ENCODE data around the gene CRYM. TPM values are rescaled to one million over a fixed set of nuclear protein-coding genes. Genes with fewer than 3 reads are reported as not detected.

The CRYM gene
- polyA plus RNA-seq, 2 donors, result 5.3 to 9.8 TPM

DNA sequence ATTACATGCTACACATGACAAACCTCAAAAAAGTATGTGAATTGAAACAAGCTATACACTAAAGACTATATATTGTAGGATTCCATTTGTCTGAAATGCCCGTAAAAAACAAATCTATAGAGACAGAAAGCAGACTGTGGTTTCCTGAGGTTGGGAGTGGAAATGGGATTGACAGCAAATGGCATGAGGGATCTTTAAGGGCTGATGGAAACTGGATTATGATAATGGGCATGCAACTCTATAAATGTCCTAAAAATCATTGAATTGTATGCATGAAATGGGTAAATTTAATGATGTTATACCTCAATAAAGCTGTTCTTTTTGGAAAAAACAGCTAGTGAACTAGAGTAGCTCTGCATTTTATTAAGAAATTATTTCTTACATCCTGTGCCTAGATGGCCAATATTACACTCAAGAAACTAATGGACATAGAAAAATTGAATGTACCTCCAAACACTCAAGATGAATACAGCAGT lies 45.0 kb downstream of the CRYM start:
- whole genome bisulfite sequencing, 2 donors, result 79 to 100% methylated on average over 1 of the region's 1 CpG

DNA sequence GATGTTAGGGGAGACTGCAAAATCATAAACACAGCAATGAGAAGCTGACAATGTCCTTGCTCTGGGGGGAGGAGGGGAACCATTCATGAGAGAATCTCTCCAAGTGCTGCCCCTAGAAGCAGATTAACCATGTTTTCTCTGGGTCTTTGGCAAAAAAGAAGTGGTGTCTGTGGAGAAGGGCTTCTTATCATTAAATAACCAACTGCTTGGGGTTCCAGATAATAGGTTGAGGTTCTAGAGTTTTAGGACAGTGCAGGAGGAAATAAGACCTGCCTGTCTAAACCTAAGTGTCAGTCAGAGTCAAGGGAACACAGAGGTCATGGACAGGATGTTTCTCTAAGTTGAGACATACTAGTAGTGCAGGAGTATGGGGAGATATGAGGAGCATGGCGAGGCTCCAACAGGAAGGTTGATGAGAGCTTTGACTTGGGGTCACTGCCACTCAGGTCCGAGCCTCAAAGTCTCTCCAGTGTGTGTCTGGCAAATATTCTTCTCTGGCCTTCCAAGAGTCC lies 49.7 kb downstream of the CRYM start:
- 73 to 76% methylated on average over 2 of the region's 2 CpGs for WGBS, 2 donors
- Histone ChIP-seq H3K4me1 (ENCODE audit: control insufficient read depth in 2 of 2, insufficient read depth in 2 of 2, low read length in 1 of 2) (no peaks in the 10 kb centered on the region), H3K4me3 (ENCODE audit: low read depth in 1 of 2, low read length in 2 of 2) (no peak overlapping the region), H3K27ac (ENCODE audit: low read depth in 2 of 2, low read length in 1 of 2) (no peak overlapping the region), H3K36me3 (ENCODE audit: control insufficient read depth in 2 of 2, insufficient read depth in 2 of 2, low read length in 1 of 2) (no peaks in the 10 kb centered on the region), H3K27me3 (ENCODE audit: control insufficient read depth in 1 of 2, insufficient read depth in 2 of 2, low read length in 2 of 2) (peaks cover 3 to 5% of the 10 kb centered on the region in 2 donors), H3K9me3 (ENCODE audit: control insufficient read depth in 2 of 2, insufficient read depth in 1 of 2, low read depth in 1 of 2, low read length in 1 of 2) (no peaks in the 10 kb centered on the region)

More for the DNA sequence above, 45.0 kb downstream of the CRYM start:
- H3K4me3 ChIP-seq (ENCODE audit: low read depth in 1 of 2, low read length in 2 of 2), result no peak overlapping the region
- H3K9me3 ChIP-seq (ENCODE audit: control insufficient read depth in 2 of 2, insufficient read depth in 1 of 2, low read depth in 1 of 2, low read length in 1 of 2), result no peaks in the 10 kb centered on the region
- H3K27ac ChIP-seq (ENCODE audit: low read depth in 2 of 2, low read length in 1 of 2), result no peak overlapping the region
- no peaks in the 10 kb centered on the region for H3K4me1 ChIP-seq (ENCODE audit: control insufficient read depth in 2 of 2, insufficient read depth in 2 of 2, low read length in 1 of 2)
- no peaks in the 10 kb centered on the region for H3K36me3 ChIP-seq (ENCODE audit: control insufficient read depth in 2 of 2, insufficient read depth in 2 of 2, low read length in 1 of 2)
- peaks cover 2 to 3% of the 10 kb centered on the region in 2 donors for H3K27me3 ChIP-seq (ENCODE audit: control insufficient read depth in 1 of 2, insufficient read depth in 2 of 2, low read length in 2 of 2)

DNA sequence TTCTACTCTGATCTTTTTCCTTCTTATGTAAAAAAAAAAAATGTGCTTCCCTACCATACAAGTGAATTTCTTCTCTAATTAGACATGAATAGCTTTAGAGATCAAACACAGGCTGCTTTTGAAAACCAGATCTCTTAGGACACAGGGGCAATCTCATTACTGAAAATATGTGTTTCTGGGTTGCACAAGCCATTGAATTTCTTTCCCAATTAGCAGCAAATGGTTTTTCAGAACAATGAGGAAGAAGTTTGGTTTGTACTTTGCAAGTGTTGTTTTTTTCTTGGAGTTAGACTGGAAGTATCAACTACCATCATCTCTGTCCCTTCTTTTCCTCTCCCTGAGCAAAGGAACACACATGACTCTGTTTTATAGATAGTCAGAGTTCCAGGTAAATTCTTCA lies 50.2 kb downstream of the CRYM start:
- Histone ChIP-seq H3K27me3 (ENCODE audit: control insufficient read depth in 1 of 2, insufficient read depth in 2 of 2, low read length in 2 of 2) (peaks cover 3 to 5% of the 10 kb centered on the region in 2 donors), H3K27ac (ENCODE audit: low read depth in 2 of 2, low read length in 1 of 2) (no peak overlapping the region), H3K9me3 (ENCODE audit: control insufficient read depth in 2 of 2, insufficient read depth in 1 of 2, low read depth in 1 of 2, low read length in 1 of 2) (no peaks in the 10 kb centered on the region), H3K36me3 (ENCODE audit: control insufficient read depth in 2 of 2, insufficient read depth in 2 of 2, low read length in 1 of 2) (no peaks in the 10 kb centered on the region), H3K4me1 (ENCODE audit: control insufficient read depth in 2 of 2, insufficient read depth in 2 of 2, low read length in 1 of 2) (no peaks in the 10 kb centered on the region), H3K4me3 (ENCODE audit: low read depth in 1 of 2, low read length in 2 of 2) (no peak overlapping the region)

DNA sequence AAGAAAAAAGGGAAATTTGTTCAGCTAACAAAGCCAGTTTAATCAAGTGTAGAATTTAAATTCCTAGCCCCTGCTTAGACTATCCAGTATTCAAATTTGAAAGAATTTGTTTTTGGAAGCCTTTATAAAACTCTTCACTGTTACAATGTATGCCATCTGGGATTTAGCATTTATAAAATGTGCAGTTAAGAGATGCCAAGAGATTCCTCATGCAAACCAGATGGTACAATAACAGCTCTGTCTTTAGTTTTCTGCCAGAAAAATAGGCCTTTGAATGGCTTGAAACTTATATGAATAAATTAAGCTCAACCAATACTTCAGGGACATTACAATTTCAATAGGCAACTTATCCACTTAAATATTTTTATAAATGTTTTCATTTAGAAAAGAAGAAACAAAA lies 51.3 kb downstream of the CRYM start:
- H3K4me3 ChIP-seq (ENCODE audit: low read depth in 1 of 2, low read length in 2 of 2), result no peak overlapping the region
- H3K36me3 ChIP-seq (ENCODE audit: control insufficient read depth in 2 of 2, insufficient read depth in 2 of 2, low read length in 1 of 2), result no peaks in the 10 kb centered on the region
- H3K4me1 ChIP-seq (ENCODE audit: control insufficient read depth in 2 of 2, insufficient read depth in 2 of 2, low read length in 1 of 2), result no peaks in the 10 kb centered on the region
- H3K9me3 ChIP-seq (ENCODE audit: control insufficient read depth in 2 of 2, insufficient read depth in 1 of 2, low read depth in 1 of 2, low read length in 1 of 2), result no peaks in the 10 kb centered on the region
- H3K27me3 ChIP-seq (ENCODE audit: control insufficient read depth in 1 of 2, insufficient read depth in 2 of 2, low read length in 2 of 2), result peaks cover 0 to 3% of the 10 kb centered on the region in 2 donors
- H3K27ac ChIP-seq (ENCODE audit: low read depth in 2 of 2, low read length in 1 of 2), result no peak overlapping the region

DNA sequence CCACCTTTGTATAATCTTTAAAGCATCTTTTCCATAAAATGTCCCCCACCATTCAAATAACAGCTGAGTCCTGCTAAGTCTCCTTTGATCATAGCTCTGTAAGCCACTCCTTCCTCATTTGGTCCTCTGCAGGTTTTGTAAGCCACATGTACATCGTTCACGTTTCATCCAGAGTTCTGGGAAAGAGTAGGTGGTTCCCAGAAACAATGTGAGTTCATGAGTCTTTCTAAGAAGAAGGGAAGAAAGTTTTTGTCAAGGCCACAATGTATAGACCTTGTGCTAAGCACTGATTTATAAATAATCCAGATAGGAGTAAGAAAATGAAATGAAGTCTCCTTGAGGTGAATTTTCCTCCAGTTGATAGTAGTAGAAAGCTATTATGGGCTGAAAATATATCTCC lies 53.3 kb downstream of the CRYM start:
- Histone ChIP-seq H3K36me3 (ENCODE audit: control insufficient read depth in 2 of 2, insufficient read depth in 2 of 2, low read length in 1 of 2) (no peaks in the 10 kb centered on the region), H3K27ac (ENCODE audit: low read depth in 2 of 2, low read length in 1 of 2) (no peak overlapping the region), H3K9me3 (ENCODE audit: control insufficient read depth in 2 of 2, insufficient read depth in 1 of 2, low read depth in 1 of 2, low read length in 1 of 2) (no peaks in the 10 kb centered on the region), H3K27me3 (ENCODE audit: control insufficient read depth in 1 of 2, insufficient read depth in 2 of 2, low read length in 2 of 2) (peaks cover 0 to 3% of the 10 kb centered on the region in 2 donors), H3K4me3 (ENCODE audit: low read depth in 1 of 2, low read length in 2 of 2) (no peak overlapping the region), H3K4me1 (ENCODE audit: control insufficient read depth in 2 of 2, insufficient read depth in 2 of 2, low read length in 1 of 2) (no peaks in the 10 kb centered on the region)
- WGBS, 2 donors, result 65% methylated on average over 2 of the region's 2 CpGs

DNA sequence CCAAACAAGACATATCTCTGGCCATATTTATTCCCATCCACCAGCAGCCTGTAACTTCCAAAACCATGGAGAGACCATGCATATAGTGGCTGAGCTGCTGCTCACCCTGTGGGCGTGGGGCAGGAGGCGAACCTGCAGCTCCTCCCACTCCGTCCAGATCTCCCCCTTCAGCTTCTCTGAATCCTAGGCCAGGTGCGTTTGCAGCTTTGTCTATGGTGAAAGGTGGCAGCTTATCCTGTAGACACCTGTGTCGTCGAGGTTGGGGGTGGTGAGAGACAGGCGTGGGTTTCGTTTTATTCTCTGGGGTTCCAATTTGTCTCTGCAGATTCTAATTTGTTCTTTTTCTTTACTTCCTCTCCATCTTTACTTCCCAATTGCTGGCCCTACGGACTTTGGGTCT lies 54.3 kb downstream of the CRYM start:
- 68 to 82% methylated on average over 9 of the region's 9 CpGs for WGBS, 2 donors
- Histone ChIP-seq H3K36me3 (ENCODE audit: control insufficient read depth in 2 of 2, insufficient read depth in 2 of 2, low read length in 1 of 2) (no peaks in the 10 kb centered on the region), H3K27ac (ENCODE audit: low read depth in 2 of 2, low read length in 1 of 2) (no peak overlapping the region), H3K27me3 (ENCODE audit: control insufficient read depth in 1 of 2, insufficient read depth in 2 of 2, low read length in 2 of 2) (peaks cover 0 to 3% of the 10 kb centered on the region in 2 donors), H3K4me1 (ENCODE audit: control insufficient read depth in 2 of 2, insufficient read depth in 2 of 2, low read length in 1 of 2) (no peaks in the 10 kb centered on the region), H3K4me3 (ENCODE audit: low read depth in 1 of 2, low read length in 2 of 2) (no peak overlapping the region), H3K9me3 (ENCODE audit: control insufficient read depth in 2 of 2, insufficient read depth in 1 of 2, low read depth in 1 of 2, low read length in 1 of 2) (no peaks in the 10 kb centered on the region)

DNA sequence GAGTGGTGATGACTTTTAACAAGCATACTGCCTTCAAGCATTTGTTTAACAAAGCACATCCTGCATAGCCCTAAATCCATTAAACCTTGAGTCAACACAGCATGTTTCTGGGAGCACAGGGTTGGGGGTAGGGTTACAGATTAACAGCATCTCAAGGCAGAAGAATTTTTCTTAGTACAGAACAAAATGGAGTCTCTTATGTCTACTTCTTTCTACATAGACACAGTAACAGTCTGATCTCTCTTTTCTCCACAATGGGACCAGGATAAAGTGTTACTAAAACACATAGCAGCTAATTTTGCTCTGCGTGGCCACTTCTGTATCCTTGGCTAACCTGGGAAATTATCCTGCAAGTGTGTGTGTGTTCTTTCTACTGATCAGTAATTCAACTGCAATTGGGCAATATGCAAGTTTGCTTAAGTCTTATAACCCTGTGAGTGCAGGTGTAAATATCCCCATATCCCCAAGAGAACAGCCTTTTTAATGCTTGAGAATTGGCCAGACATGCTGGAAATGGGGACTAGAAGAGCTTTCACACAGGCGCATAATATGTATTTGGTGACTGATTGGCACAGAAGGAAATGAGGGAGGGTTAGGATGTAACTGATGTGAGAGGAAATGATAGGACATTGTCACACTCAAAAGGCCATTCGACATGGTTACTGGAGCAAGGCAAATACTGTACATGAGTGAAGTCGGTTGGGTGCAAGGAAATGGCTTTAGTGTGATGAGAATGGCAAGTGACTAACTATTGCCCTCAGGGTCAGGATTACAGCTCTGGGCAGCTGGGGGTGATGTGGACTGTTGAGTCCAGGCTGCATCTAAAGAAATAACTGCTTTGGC lies 55.4 kb downstream of the CRYM start:
- H3K36me3 ChIP-seq (ENCODE audit: control insufficient read depth in 2 of 2, insufficient read depth in 2 of 2, low read length in 1 of 2), result no peaks in the 10 kb centered on the region
- peaks cover 0 to 3% of the 10 kb centered on the region in 2 donors for H3K27me3 ChIP-seq (ENCODE audit: control insufficient read depth in 1 of 2, insufficient read depth in 2 of 2, low read length in 2 of 2)
- WGBS, 2 donors, result 66 to 72% methylated on average over 4 of the region's 4 CpGs
- H3K27ac ChIP-seq (ENCODE audit: low read depth in 2 of 2, low read length in 1 of 2), result no peak overlapping the region
- H3K4me1 ChIP-seq (ENCODE audit: control insufficient read depth in 2 of 2, insufficient read depth in 2 of 2, low read length in 1 of 2), result no peaks in the 10 kb centered on the region
- H3K4me3 ChIP-seq (ENCODE audit: low read depth in 1 of 2, low read length in 2 of 2), result no peak overlapping the region
- no peaks in the 10 kb centered on the region for H3K9me3 ChIP-seq (ENCODE audit: control insufficient read depth in 2 of 2, insufficient read depth in 1 of 2, low read depth in 1 of 2, low read length in 1 of 2)

DNA sequence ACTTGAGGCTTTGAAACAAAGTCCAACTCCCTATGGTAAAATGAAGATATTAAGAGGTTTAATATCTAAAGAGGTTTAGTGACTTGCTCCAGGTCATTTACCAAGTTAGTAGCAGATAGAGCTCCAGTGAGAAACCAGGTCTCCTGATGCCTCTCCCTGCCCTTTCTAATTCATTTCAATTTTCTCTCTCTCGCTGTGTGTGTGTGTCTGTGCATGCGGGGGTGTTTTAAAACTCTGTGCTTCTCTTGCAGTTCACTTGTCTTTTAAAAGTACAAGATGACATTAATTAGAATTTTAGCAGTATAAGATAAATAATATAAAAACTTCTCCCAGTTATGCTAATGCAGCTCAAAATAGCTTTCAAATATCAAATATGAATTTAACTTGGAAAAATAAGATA lies 58.5 kb downstream of the CRYM start:
- Histone ChIP-seq H3K36me3 (ENCODE audit: control insufficient read depth in 2 of 2, insufficient read depth in 2 of 2, low read length in 1 of 2) (no peaks in the 10 kb centered on the region), H3K9me3 (ENCODE audit: control insufficient read depth in 2 of 2, insufficient read depth in 1 of 2, low read depth in 1 of 2, low read length in 1 of 2) (no peaks in the 10 kb centered on the region), H3K4me3 (ENCODE audit: low read depth in 1 of 2, low read length in 2 of 2) (no peak overlapping the region), H3K27me3 (ENCODE audit: control insufficient read depth in 1 of 2, insufficient read depth in 2 of 2, low read length in 2 of 2) (peaks cover 0 to 3% of the 10 kb centered on the region in 2 donors), H3K4me1 (ENCODE audit: control insufficient read depth in 2 of 2, insufficient read depth in 2 of 2, low read length in 1 of 2) (no peaks in the 10 kb centered on the region), H3K27ac (ENCODE audit: low read depth in 2 of 2, low read length in 1 of 2) (no peak overlapping the region)
- WGBS, 2 donors, result 93 to 96% methylated on average over 2 of the region's 2 CpGs

DNA sequence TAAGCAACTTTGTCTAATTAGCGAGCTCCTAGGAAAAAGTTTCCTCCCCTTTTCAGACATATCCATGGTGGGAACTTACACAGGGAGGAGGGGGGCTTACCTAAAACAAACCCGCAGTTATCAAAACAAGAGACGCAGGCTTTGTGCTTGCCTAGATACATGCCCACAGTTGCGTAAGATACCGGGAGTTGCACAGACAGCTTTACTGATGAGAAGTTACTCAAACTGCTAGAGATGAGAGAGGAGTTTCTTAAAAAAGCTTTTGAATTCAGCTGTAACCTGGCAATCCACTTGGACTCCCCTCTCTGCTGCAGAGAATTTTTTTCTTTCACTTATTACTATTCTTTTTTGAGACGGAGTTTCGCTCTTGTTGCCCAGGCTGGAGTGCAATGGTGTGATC lies 59.9 kb downstream of the CRYM start:
- H3K4me3 ChIP-seq (ENCODE audit: low read depth in 1 of 2, low read length in 2 of 2), result no peak overlapping the region
- H3K27me3 ChIP-seq (ENCODE audit: control insufficient read depth in 1 of 2, insufficient read depth in 2 of 2, low read length in 2 of 2), result no peaks in the 10 kb centered on the region
- H3K4me1 ChIP-seq (ENCODE audit: control insufficient read depth in 2 of 2, insufficient read depth in 2 of 2, low read length in 1 of 2), result no peaks in the 10 kb centered on the region
- H3K36me3 ChIP-seq (ENCODE audit: control insufficient read depth in 2 of 2, insufficient read depth in 2 of 2, low read length in 1 of 2), result no peaks in the 10 kb centered on the region
- H3K9me3 ChIP-seq (ENCODE audit: control insufficient read depth in 2 of 2, insufficient read depth in 1 of 2, low read depth in 1 of 2, low read length in 1 of 2), result no peaks in the 10 kb centered on the region
- H3K27ac ChIP-seq (ENCODE audit: low read depth in 2 of 2, low read length in 1 of 2), result no peak overlapping the region
- 48 to 50% methylated on average over 7 of the region's 7 CpGs for WGBS, 2 donors

DNA sequence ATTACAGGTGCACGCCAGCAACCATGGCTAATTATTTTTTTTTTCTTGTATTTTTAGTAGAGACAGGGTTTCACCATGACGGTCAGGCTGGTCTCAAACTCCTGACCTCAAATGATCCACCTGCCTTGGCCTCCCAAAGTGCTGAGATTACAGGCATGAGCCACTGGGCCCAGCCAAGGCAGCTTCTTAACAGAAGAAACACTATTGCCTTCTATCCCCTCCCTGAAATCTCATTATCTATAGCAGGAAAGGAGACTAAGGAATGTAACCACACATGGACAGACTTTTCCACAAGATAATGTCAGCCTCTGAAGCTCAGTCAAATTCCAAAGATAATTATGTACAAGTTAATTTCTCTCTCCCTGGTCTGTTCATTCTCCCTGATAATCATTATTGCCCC lies 61.0 kb downstream of the CRYM start:
- no peaks in the 10 kb centered on the region for H3K36me3 ChIP-seq (ENCODE audit: control insufficient read depth in 2 of 2, insufficient read depth in 2 of 2, low read length in 1 of 2)
- no peak overlapping the region for H3K4me3 ChIP-seq (ENCODE audit: low read depth in 1 of 2, low read length in 2 of 2)
- H3K4me1 ChIP-seq (ENCODE audit: control insufficient read depth in 2 of 2, insufficient read depth in 2 of 2, low read length in 1 of 2), result no peaks in the 10 kb centered on the region
- 65 to 73% methylated on average over 2 of the region's 2 CpGs for WGBS, 2 donors
- H3K27me3 ChIP-seq (ENCODE audit: control insufficient read depth in 1 of 2, insufficient read depth in 2 of 2, low read length in 2 of 2), result no peaks in the 10 kb centered on the region
- no peak overlapping the region for H3K27ac ChIP-seq (ENCODE audit: low read depth in 2 of 2, low read length in 1 of 2)
- H3K9me3 ChIP-seq (ENCODE audit: control insufficient read depth in 2 of 2, insufficient read depth in 1 of 2, low read depth in 1 of 2, low read length in 1 of 2), result no peaks in the 10 kb centered on the region
